GM12873 (cell line): ENCODE data around the gene EFR3B.

Source experiments
- TF ChIP-seq, protein P1 (sequence below): IDR thresholded peaks from 2 replicates; pipeline ENCODE4 v1.5.1; 2012; ENCODE audit warnings: low read depth, mild to moderate bottlenecking, moderate library complexity, low read length, control low read depth; ENCODE audit not compliant: insufficient read depth; ENCODE audit errors: missing control alignments

The EFR3B gene

DNA sequence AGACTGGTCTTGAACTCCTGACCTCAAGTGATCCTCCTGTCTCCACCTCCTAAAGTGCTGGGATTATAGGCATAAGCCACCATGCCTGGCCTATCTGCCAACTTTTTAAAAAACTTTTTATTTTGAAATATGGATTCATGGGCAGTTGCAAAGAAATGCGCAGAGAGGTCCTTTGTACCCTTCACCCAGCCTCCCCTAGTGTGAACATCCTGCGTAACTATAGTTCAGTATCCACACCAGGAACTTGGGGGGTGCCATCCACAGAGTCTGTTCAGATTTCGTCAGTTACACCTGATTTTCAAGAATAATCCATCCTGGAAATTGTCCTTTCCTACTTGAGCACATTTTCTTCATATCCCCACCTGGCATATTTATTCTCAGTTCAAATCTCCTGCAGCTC is 33.0 kb downstream of the EFR3B start:
- TF ChIP-seq, protein P1, sequence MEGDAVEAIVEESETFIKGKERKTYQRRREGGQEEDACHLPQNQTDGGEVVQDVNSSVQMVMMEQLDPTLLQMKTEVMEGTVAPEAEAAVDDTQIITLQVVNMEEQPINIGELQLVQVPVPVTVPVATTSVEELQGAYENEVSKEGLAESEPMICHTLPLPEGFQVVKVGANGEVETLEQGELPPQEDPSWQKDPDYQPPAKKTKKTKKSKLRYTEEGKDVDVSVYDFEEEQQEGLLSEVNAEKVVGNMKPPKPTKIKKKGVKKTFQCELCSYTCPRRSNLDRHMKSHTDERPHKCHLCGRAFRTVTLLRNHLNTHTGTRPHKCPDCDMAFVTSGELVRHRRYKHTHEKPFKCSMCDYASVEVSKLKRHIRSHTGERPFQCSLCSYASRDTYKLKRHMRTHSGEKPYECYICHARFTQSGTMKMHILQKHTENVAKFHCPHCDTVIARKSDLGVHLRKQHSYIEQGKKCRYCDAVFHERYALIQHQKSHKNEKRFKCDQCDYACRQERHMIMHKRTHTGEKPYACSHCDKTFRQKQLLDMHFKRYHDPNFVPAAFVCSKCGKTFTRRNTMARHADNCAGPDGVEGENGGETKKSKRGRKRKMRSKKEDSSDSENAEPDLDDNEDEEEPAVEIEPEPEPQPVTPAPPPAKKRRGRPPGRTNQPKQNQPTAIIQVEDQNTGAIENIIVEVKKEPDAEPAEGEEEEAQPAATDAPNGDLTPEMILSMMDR, result no peak

GRCh38 chr2:25076749-25077148 is 34.9 kb downstream of the EFR3B start:
- TF ChIP-seq, protein P1, result no peak

- TF ChIP-seq, protein P1, result no peak
These were observed 35.9 kb downstream of the EFR3B start for GRCh38 chr2:25077789-25078169.

- TF ChIP-seq, protein P1, result no peak
These were observed 36.5 kb downstream of the EFR3B start for GRCh38 chr2:25078170-25079049.

GRCh38 chr2:25079050-25079635 is 37.3 kb downstream of the EFR3B start:
- TF ChIP-seq, protein P1, result no peak

DNA sequence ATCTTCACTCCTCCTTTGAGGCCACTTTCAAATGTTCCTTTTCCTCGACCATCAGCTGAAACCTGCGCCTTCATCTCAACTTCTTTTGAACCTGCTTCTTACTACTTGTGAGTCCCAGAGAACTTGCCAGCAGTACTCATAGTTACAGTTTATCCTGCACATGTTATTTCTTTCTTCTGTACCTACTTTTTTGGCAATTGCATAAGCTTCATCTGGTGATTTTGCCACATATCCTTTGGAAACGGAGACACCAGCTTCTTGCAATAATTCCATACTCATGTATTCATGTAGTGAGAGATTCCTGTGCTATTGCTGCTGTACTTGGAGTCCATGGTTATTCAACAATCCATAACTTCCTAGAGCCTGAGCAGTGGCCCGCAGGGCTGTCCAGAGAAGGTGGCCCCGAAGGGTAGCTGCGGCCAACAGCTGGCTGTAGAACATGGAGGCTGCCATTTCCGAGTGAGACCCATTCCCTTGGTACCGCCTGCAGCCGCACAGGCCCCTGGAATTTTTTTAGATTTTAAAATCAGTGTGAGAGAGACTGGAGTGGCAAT is 39.4 kb downstream of the EFR3B start:
- TF ChIP-seq, protein P1, result no peak

- TF ChIP-seq, protein P1, result no peak
These were observed 40.2 kb downstream of the EFR3B start for GRCh38 chr2:25082002-25082622.
